ENCODE data around the gene ERGIC2. TPM values are rescaled to one million over a fixed set of nuclear protein-coding genes. Genes with fewer than 3 reads are reported as not detected.

Gene ERGIC2
- total and polyA plus RNA-seq, 2 donors (not counting 1 experiment from before 2014, with no cell fraction given): 67.9 to 82.5 TPM

DNA sequence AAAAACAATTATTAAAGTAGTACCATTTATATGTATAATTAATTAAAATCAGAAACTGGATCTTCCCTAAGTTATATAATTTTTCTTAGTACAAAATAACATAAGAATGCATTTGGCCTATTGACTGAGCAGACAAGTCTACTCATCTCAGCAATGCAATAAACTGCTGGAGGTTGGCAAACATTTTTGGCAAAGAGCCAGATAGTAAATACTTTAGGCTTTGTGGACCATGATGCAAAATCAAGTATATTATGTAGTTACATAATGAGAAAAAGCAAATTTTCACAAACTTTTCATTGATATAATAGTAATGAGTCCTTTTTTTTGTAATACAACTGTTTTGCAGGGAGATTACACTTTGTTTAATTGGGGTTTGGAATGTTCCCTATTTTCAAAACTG lies 30.9 kb downstream of the ERGIC2 start:
- no peak overlapping the region for H3K9ac ChIP-seq (ENCODE audit: insufficient read depth, low read length)
- no peak overlapping the region for H3K4me3 ChIP-seq (replicated peaks in 1 of 4; ENCODE audit: control extremely low read depth in 1 of 4, insufficient read depth in 1 of 4, low read depth in 3 of 4, low read length in 4 of 4)
- no peaks in the 10 kb centered on the region for H3K79me2 ChIP-seq (ENCODE audit: control insufficient read depth, insufficient read depth, low read length)
- TF ChIP-seq, protein P1, sequence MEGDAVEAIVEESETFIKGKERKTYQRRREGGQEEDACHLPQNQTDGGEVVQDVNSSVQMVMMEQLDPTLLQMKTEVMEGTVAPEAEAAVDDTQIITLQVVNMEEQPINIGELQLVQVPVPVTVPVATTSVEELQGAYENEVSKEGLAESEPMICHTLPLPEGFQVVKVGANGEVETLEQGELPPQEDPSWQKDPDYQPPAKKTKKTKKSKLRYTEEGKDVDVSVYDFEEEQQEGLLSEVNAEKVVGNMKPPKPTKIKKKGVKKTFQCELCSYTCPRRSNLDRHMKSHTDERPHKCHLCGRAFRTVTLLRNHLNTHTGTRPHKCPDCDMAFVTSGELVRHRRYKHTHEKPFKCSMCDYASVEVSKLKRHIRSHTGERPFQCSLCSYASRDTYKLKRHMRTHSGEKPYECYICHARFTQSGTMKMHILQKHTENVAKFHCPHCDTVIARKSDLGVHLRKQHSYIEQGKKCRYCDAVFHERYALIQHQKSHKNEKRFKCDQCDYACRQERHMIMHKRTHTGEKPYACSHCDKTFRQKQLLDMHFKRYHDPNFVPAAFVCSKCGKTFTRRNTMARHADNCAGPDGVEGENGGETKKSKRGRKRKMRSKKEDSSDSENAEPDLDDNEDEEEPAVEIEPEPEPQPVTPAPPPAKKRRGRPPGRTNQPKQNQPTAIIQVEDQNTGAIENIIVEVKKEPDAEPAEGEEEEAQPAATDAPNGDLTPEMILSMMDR (conservative IDR thresholded peaks at IDR 0.05 in 1 of 2, IDR thresholded peaks at IDR 0.05 in 1 of 2; ENCODE audit: low read depth in 1 of 2, low read length in 2 of 2): no peak
- no peak for TF ChIP-seq EZH2 (IDR thresholded peaks at IDR 0.05; ENCODE audit: low read length, missing control alignments)
- H4K20me1 ChIP-seq (ENCODE audit: control insufficient read depth, extremely low read depth, insufficient read depth, low read length): no peaks in the 10 kb centered on the region
- H3K9me3 ChIP-seq (ENCODE audit: control insufficient read depth, insufficient read depth, low read depth, low read length): no peaks in the 10 kb centered on the region
- H3K4me1 ChIP-seq (ENCODE audit: control insufficient read depth, extremely low read depth, insufficient read depth, low read length): no peaks in the 10 kb centered on the region
- H3K4me2 ChIP-seq (ENCODE audit: extremely low read depth, insufficient read depth, low read length): no peak overlapping the region
- H3K36me3 ChIP-seq (ENCODE audit: control insufficient read depth, insufficient read depth, low read length): no peaks in the 10 kb centered on the region
- DNase-seq (ENCODE audit: low read depth in 2 of 2): peak; percentile 34 to 51
- H3K27ac ChIP-seq (ENCODE audit: insufficient read depth, low read length): no peak overlapping the region
- H2AFZ ChIP-seq (ENCODE audit: low read length): no peak overlapping the region
- no peaks in the 10 kb centered on the region for H3K27me3 ChIP-seq (ENCODE audit: control insufficient read depth, insufficient read depth, low read length)

DNA sequence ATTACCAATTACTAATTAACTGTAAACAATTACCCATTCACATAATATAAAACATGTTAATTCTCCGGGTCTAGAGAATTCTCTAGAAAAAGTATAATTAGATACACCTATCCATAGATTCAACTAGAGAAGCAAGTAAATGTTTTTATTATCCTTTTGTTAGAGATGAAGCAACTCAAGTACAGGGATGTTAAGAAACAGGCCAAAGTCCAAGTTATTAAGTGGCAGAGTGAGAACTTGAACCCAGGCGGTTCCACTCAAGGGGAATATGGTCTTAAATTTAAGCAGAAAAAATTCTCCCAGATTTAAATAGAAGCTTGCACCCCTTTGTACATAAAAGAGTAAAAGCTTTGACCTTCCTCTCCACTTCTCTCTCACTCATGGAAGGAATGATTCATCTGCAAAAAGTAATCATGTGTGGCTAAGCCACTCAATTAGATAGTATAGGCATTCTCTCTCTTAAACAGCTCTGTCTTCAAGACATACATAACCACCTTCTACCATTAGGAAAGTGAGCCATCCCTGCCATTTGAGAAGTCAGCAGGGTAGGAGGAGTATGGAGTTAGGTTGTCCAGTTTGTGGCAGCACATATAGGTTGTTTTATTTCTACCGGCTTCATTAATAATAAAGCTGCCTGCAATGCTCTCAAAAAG lies 34.1 kb downstream of the ERGIC2 start:
- no peak for TF ChIP-seq EZH2 (IDR thresholded peaks at IDR 0.05; ENCODE audit: low read length, missing control alignments)
- TF ChIP-seq, protein P1 (conservative IDR thresholded peaks at IDR 0.05 in 1 of 2, IDR thresholded peaks at IDR 0.05 in 1 of 2; ENCODE audit: low read depth in 1 of 2, low read length in 2 of 2): no peak
- H3K4me1 ChIP-seq (ENCODE audit: control insufficient read depth, extremely low read depth, insufficient read depth, low read length): no peaks in the 10 kb centered on the region

DNA sequence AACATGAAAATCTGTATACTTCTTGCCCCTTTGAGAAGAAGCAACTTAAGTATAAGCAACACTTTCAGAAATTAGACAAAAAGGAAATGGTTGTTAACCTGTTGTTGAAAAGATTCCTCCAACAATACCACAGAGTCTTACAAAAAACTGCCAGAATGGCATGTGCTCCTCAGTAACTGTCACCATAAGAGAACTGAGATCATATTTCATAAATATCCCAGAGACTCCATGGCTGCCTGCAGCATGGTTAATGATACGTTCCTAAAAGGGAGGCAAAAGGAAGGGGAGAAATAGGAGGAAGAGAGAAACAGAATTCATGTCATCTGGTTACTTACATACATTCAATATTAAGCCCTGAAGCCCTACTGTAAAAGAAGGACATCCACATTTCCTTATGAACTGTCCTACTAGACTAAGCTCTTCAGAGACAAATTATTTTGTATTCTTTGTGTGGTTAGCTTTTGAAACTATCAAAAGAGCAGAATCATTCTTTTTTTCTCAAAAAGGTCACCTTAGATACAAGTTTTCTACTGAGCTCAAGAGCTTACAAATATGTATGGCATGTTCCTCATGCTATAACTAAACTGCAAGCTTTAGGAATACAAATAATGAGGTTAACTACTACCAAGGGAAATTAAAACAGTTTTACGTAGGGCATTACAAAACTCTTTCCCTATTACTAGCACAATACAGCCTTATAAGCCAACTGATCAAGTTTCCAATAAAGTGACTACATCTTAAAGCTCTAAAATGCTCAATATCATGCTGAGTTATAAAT lies 37.8 kb downstream of the ERGIC2 start:
- DNase-seq (ENCODE audit: low read depth in 2 of 2): peak in 1 of 2 donors; percentile 18

More for the DNA sequence above, 34.1 kb downstream of the ERGIC2 start:
- no peaks in the 10 kb centered on the region for H4K20me1 ChIP-seq (ENCODE audit: control insufficient read depth, extremely low read depth, insufficient read depth, low read length)
- no peaks in the 10 kb centered on the region for H3K36me3 ChIP-seq (ENCODE audit: control insufficient read depth, insufficient read depth, low read length)
- peak in 1 of 2 donors; percentile 42 for DNase-seq (ENCODE audit: low read depth in 2 of 2)
- no peak overlapping the region for H3K4me3 ChIP-seq (replicated peaks in 1 of 4; ENCODE audit: control extremely low read depth in 1 of 4, insufficient read depth in 1 of 4, low read depth in 3 of 4, low read length in 4 of 4)
- no peaks in the 10 kb centered on the region for H3K79me2 ChIP-seq (ENCODE audit: control insufficient read depth, insufficient read depth, low read length)
- H3K9ac ChIP-seq (ENCODE audit: insufficient read depth, low read length): no peak overlapping the region
- no peaks in the 10 kb centered on the region for H3K9me3 ChIP-seq (ENCODE audit: control insufficient read depth, insufficient read depth, low read depth, low read length)
- no peak overlapping the region for H3K4me2 ChIP-seq (ENCODE audit: extremely low read depth, insufficient read depth, low read length)
- no peak overlapping the region for H3K27ac ChIP-seq (ENCODE audit: insufficient read depth, low read length)
- no peak overlapping the region for H2AFZ ChIP-seq (ENCODE audit: low read length)
- no peaks in the 10 kb centered on the region for H3K27me3 ChIP-seq (ENCODE audit: control insufficient read depth, insufficient read depth, low read length)

More for the DNA sequence above, 37.8 kb downstream of the ERGIC2 start:
- Histone ChIP-seq H3K79me2 (ENCODE audit: control insufficient read depth, insufficient read depth, low read length) (no peaks in the 10 kb centered on the region), H3K4me2 (ENCODE audit: extremely low read depth, insufficient read depth, low read length) (no peak overlapping the region), H3K9ac (ENCODE audit: insufficient read depth, low read length) (no peak overlapping the region), H3K4me3 (replicated peaks in 1 of 4; ENCODE audit: control extremely low read depth in 1 of 4, insufficient read depth in 1 of 4, low read depth in 3 of 4, low read length in 4 of 4) (no peak overlapping the region), H3K4me1 (ENCODE audit: control insufficient read depth, extremely low read depth, insufficient read depth, low read length) (no peaks in the 10 kb centered on the region), H3K27ac (ENCODE audit: insufficient read depth, low read length) (no peak overlapping the region), H3K9me3 (ENCODE audit: control insufficient read depth, insufficient read depth, low read depth, low read length) (no peaks in the 10 kb centered on the region), H3K36me3 (ENCODE audit: control insufficient read depth, insufficient read depth, low read length) (no peaks in the 10 kb centered on the region), H2AFZ (ENCODE audit: low read length) (no peak overlapping the region), H4K20me1 (ENCODE audit: control insufficient read depth, extremely low read depth, insufficient read depth, low read length) (no peaks in the 10 kb centered on the region), H3K27me3 (ENCODE audit: control insufficient read depth, insufficient read depth, low read length) (no peaks in the 10 kb centered on the region)
- TF ChIP-seq, protein P1 (conservative IDR thresholded peaks at IDR 0.05 in 1 of 2, IDR thresholded peaks at IDR 0.05 in 1 of 2; ENCODE audit: low read depth in 1 of 2, low read length in 2 of 2): no peak
- TF ChIP-seq EZH2 (IDR thresholded peaks at IDR 0.05; ENCODE audit: low read length, missing control alignments): no peak
